Stomach (tissue), 9 donors: Measurements from ENCODE around the gene LEFTY1. TPM values are rescaled to one million over a fixed set of nuclear protein-coding genes. Genes with fewer than 3 reads are reported as not detected.

Experiments
- DNase-seq, 2 donors: peaks; one replicate each; pipeline versions ENCODE4 v3.0.0 to v3.0.0-alpha.2; 2013 to 2019
- H3K27ac ChIP-seq, 5 donors: fragments of 200-600 bp in 4 of 5; sonication (generic) in 4 of 5; one replicate each; pipeline ENCODE4 v1.5.1; 2013 to 2019; ENCODE audit warnings: mild to moderate bottlenecking in 1 of 5, moderate library complexity in 1 of 5
- H3K27me3 ChIP-seq, 3 donors: fragments of 200-600 bp; sonication (generic); one replicate each; pipeline ENCODE4 v1.5.1; 2017 to 2019; ENCODE audit warnings: mixed run types in 1 of 3
- H3K36me3 ChIP-seq, 4 donors: fragments of 200-600 bp; sonication (generic); 1 replicate in 3 of 4; 2 replicates in 1 of 4; pipeline ENCODE4 v1.5.1; 2016 to 2019
- H3K4me1 ChIP-seq, 4 donors: fragments of 200-600 bp; sonication (generic); one replicate each; pipeline ENCODE4 v1.5.1; 2016 to 2019
- H3K4me3 ChIP-seq, 4 donors: fragments of 200-600 bp; sonication (generic) in 3 of 4; one replicate each; pipeline ENCODE4 v1.5.1; 2016 to 2019; ENCODE audit warnings: mild to moderate bottlenecking in 1 of 4
- H3K9me3 ChIP-seq, 4 donors: fragments of 200-600 bp; sonication (generic); one replicate each; pipeline ENCODE4 v1.5.1; 2016 to 2019
- EP300 ChIP-seq: sonication (generic); formaldehyde crosslinking; IDR thresholded peaks from one replicate; pipeline ENCODE4 v1.6.1; 2017; ENCODE audit warnings: antibody characterized with exemption
- POLR2A ChIP-seq, 4 donors: fragments of 450-650 bp; IDR thresholded peaks; one replicate each; pipeline ENCODE4 v1.6.1; 2016; ENCODE audit warnings: antibody characterized with exemption in 4 of 4, control low read depth in 2 of 4, mild to moderate bottlenecking in 1 of 4, moderate library complexity in 1 of 4
- POLR2AphosphoS5 ChIP-seq, 3 donors: sonication (generic); formaldehyde crosslinking; IDR thresholded peaks; one replicate each; pipeline ENCODE4 v1.6.1; 2016; ENCODE audit warnings: antibody characterized with exemption in 3 of 3
- WGBS, 5 donors: extraction: QIAGEN DNeasy Blood & Tissue Kit in 3 of 5; methylation state at CpG; one replicate each; pipeline versions ENCODE4 v1.1.5 to v1.1.7; 2013 to 2018; 5-methylcytosine and 5-hydroxymethylcytosine counted together
- intact Hi-C: fragments of 100-400 bp; cut with DNase I; formaldehyde crosslinking; loops from one replicate; pipeline ENCODE4 v1.15.1; 2023; ENCODE audit warnings: low total_unique reads
- polyA plus RNA-seq, 3 donors: library from polyadenylated mRNA; stranded (reverse); fragments of 200-250 nt; gene quantifications; one replicate each; pipeline ENCODE4 v1.2.3, GENCODE V29; 2013
- total RNA-seq, 5 donors: library from RNA; depleted of rRNA; stranded (reverse); fragments of >200 nt; gene quantifications; one replicate each; pipeline versions ENCODE4 v1.1.0 to v1.2.3, GENCODE V29; 2014 to 2016
- TF ChIP-seq, protein P1 (sequence below), 7 experiments: fragments of 450-650 bp in 4 of 7; fragments of 200-600 bp in 3 of 7; sonication (generic) in 3 of 7; IDR thresholded peaks; one replicate each; pipeline ENCODE4 v1.5.1; 2016 to 2019; ENCODE audit warnings: antibody characterized with exemption in 7 of 7, control low read depth in 2 of 7, mild to moderate bottlenecking in 1 of 7
- donor health status: healthy with polysubstance abuse.
- donor health status: Bipolar disorder and iron deficiency.
- donor health status: healthy.

Gene LEFTY1
- total and polyA plus RNA-seq, 8 donors: 0.37 to 499 (median 0.61) TPM; not detected in 3

DNA sequence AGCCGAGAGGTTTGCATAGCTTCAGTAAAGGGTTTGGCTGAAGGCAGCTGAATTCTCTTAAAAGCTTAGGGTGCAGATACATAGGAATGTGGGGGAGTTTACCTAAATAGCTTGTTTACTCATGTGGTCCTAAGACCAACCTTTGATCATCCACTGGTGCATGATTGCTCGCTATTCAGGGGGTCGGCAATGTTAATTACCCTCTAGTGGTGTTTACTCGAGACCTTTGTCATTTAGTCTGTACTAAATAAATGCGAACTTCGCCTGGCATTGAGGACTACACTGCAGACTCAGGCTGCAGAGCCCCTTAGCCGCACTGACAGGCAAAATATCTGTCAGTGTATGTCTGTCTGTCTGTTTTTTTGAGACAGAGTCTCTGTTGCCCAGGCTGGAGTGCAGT lies 38.6 kb downstream of the LEFTY1 start:
- no peak for DNase-seq
- Histone ChIP-seq H3K9me3 (no peaks in the 10 kb centered on the region), H3K4me1 (peaks cover 21 to 56% (median 32%) of the 10 kb centered on the region in 4 donors), H3K27ac (no peak overlapping the region), H3K4me3 (no peak overlapping the region), H3K36me3 (peaks cover 57 to 100% (median 99%) of the 10 kb centered on the region in 4 donors), H3K27me3 (no peaks in the 10 kb centered on the region)
- intact Hi-C loops: no loop called here
- WGBS, 5 donors: 94 to 97% (median 96%) methylated on average over 7 of the region's 7 CpGs
- no peak for TF ChIP-seq EP300
- TF ChIP-seq, protein P1, sequence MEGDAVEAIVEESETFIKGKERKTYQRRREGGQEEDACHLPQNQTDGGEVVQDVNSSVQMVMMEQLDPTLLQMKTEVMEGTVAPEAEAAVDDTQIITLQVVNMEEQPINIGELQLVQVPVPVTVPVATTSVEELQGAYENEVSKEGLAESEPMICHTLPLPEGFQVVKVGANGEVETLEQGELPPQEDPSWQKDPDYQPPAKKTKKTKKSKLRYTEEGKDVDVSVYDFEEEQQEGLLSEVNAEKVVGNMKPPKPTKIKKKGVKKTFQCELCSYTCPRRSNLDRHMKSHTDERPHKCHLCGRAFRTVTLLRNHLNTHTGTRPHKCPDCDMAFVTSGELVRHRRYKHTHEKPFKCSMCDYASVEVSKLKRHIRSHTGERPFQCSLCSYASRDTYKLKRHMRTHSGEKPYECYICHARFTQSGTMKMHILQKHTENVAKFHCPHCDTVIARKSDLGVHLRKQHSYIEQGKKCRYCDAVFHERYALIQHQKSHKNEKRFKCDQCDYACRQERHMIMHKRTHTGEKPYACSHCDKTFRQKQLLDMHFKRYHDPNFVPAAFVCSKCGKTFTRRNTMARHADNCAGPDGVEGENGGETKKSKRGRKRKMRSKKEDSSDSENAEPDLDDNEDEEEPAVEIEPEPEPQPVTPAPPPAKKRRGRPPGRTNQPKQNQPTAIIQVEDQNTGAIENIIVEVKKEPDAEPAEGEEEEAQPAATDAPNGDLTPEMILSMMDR (IDR thresholded peaks at IDR 0.05): no peak
- no peak for TF ChIP-seq POLR2AphosphoS5 (IDR thresholded peaks at IDR 0.05)
- TF ChIP-seq POLR2A (IDR thresholded peaks at IDR 0.05): no peak

DNA sequence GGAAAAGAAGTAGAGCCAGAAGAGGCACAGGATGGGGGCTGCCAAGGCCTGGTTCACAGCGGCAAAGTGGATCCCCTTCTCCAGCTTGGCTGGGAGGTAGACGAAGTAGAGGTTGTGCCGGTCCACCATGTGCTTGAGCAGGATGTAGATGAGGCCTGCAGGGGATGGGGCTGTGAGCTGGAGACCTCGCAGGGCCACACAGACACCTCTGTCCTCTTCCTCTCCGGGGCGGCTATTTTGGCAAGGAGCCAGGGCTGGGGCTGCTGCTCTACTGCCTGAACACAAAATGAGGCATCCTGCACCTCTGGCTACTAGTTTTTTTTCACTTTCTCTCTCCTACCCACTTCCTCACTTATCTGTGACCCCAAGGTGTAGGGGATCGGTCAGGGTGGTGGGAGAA lies 39.0 kb downstream of the LEFTY1 start:
- intact Hi-C loops: no loop called here
- peaks cover 57 to 100% (median 99%) of the 10 kb centered on the region in 4 donors for H3K36me3 ChIP-seq
- peak; percentile 34 to 59 for DNase-seq
- H3K4me1 ChIP-seq: peaks cover 25 to 59% (median 35%) of the 10 kb centered on the region in 4 donors
- H3K27ac ChIP-seq: peak overlapping the region in 2 of 5 donors; percentile 26 to 40
- H3K27me3 ChIP-seq: no peaks in the 10 kb centered on the region
- no peak for TF ChIP-seq EP300
- TF ChIP-seq POLR2A (IDR thresholded peaks at IDR 0.05): no peak
- TF ChIP-seq, protein P1 (IDR thresholded peaks at IDR 0.05): no peak
- no peak for TF ChIP-seq POLR2AphosphoS5 (IDR thresholded peaks at IDR 0.05)
- no peak overlapping the region for H3K4me3 ChIP-seq
- WGBS, 5 donors: 51 to 79% (median 60%) methylated on average over 7 of the region's 7 CpGs
- no peaks in the 10 kb centered on the region for H3K9me3 ChIP-seq

DNA sequence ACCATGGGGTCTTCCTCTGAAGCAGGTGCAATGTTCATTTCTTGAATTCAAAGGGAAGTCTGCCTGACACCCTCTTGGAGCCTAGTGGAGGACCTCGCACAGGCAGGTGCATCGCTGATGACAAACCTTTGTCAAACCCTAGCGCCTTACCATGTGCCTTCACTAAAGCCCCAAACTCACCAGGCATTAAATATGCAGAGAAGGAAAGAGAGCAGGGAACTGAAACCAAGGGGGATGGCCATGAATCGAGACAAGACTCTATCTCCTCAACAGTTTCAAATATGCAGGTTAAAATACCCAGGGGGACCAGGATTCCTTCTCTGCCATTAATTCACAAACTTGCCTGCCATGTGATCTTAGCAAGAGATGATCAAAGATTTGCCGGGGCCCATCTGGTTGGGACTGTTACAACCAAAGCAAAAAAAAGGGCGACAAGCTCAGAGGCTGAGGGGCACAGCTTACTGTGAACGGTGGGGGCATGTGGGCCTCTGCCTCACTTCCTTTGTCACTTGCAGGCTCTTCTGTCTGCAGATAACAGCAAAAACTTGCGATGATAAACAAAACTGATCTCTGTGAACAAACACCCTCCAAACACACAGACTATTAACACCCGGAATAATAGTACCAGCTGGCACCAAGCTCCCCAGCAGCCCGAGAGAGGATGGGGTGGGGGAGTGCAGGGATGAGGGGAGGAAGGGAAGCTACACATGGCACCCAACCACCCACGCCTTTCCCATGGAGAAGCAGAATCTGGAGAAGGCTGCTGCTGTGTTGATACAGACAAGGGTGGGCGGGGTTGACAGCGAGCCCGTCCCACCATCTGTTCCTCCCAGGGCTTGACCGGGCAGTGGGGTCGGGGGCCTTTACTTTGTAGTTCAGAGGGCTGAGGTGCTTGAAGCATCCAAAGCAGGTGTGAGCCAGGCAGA lies 40.7 kb downstream of the LEFTY1 start:
- TF ChIP-seq EP300 (no peak), POLR2AphosphoS5 (IDR thresholded peaks at IDR 0.05) (no peak), POLR2A (IDR thresholded peaks at IDR 0.05) (no peak)
- TF ChIP-seq, protein P1 (IDR thresholded peaks at IDR 0.05): no peak
- H3K4me3 ChIP-seq: no peak overlapping the region
- peaks cover 57 to 99% (median 98%) of the 10 kb centered on the region in 4 donors for H3K36me3 ChIP-seq
- H3K9me3 ChIP-seq: no peaks in the 10 kb centered on the region
- WGBS, 5 donors: 50 to 62% (median 56%) methylated on average over 16 of the region's 16 CpGs
- DNase-seq: peak in 1 of 2 donors; percentile 70
- peaks cover 25 to 64% (median 36%) of the 10 kb centered on the region in 4 donors for H3K4me1 ChIP-seq
- no peaks in the 10 kb centered on the region for H3K27me3 ChIP-seq
- peak overlapping the region in 4 of 5 donors; percentile 20 to 48 (median 40) for H3K27ac ChIP-seq
- intact Hi-C loops: no loop called here

DNA sequence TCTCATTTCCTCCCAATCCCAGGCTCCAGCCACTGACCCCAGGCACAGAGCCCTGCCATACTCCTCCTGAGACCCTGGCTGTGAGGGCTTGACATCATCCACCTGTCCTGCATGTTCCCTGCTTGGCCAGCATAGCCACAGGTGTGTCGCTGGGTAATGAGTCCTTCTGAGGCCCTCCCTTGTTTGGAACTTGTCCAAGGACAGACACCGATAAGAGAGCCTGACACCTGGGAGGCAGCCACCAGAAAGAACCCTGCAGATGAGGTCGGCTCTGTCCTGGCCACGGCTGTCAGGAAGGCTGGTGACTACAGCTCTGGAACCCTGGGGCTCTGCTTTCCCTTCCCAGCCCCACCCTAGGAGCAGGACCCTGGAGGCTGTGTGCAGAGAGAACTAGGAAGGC lies 41.3 kb downstream of the LEFTY1 start:
- Histone ChIP-seq H3K4me3 (no peak overlapping the region), H3K4me1 (peaks cover 25 to 64% (median 36%) of the 10 kb centered on the region in 4 donors), H3K27me3 (no peaks in the 10 kb centered on the region), H3K36me3 (peaks cover 54 to 99% (median 98%) of the 10 kb centered on the region in 4 donors), H3K9me3 (no peaks in the 10 kb centered on the region), H3K27ac (peak overlapping the region in 4 of 5 donors; percentile 20 to 48 (median 40))
- TF ChIP-seq, protein P1 (IDR thresholded peaks at IDR 0.05): no peak
- TF ChIP-seq POLR2AphosphoS5 (IDR thresholded peaks at IDR 0.05): peak in 1 of 3 donors; percentile 66
- intact Hi-C loops: no loop called here
- 12 to 42% (median 27%) methylated on average over 4 of the region's 4 CpGs for WGBS, 5 donors
- peak; percentile 64 to 80 for DNase-seq
